ENCODE data around the gene PRPSAP1. TPM values are rescaled to one million over a fixed set of nuclear protein-coding genes. Genes with fewer than 3 reads are reported as not detected.
A peak's percentile ranks its signal among the peaks of the same experiment; 100 is the strongest.

Gene PRPSAP1
- total and polyA plus RNA-seq, 12 donors, result 26.0 to 79.3 (median 43.1) TPM

DNA sequence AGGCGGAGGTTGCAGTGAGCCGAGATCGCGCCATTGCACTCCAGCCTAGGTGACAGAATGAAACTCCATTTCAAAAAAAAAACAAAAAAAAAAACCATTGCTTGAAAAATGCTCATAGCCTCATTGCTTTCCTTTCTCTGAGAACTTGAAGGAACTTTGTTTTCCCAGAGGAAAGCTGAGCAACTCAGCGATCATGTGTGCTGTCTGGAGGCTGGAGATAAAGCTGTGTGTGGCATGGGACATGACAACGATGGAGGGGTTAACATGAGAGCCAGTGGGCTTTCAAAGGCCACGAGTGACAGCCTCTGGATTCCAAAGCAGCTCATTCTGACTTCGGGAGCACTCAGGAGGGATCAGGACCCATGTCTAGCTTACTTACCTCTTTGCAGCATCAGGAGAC lies 24.1 kb downstream of the PRPSAP1 start:
- intact Hi-C loops (cut with DNase I), result no loop called here
- H3K4me3 ChIP-seq, result no peak overlapping the region
- peaks cover 0 to 38% of the 10 kb centered on the region in 2 donors for H3K36me3 ChIP-seq (replicated peaks in 1 of 2)
- no peak overlapping the region for H3K27ac ChIP-seq
- H3K27me3 ChIP-seq, result no peaks in the 10 kb centered on the region
- 86 to 94% (median 88%) methylated on average over 8 of the region's 8 CpGs for WGBS, 4 donors
- H3K9me3 ChIP-seq (replicated peaks in 1 of 3), result no peaks in the 10 kb centered on the region
- no peak for DNase-seq
- H3K4me1 ChIP-seq (replicated peaks in 1 of 2), result peaks cover 0 to 10% of the 10 kb centered on the region in 2 donors
- TF ChIP-seq, protein P1, sequence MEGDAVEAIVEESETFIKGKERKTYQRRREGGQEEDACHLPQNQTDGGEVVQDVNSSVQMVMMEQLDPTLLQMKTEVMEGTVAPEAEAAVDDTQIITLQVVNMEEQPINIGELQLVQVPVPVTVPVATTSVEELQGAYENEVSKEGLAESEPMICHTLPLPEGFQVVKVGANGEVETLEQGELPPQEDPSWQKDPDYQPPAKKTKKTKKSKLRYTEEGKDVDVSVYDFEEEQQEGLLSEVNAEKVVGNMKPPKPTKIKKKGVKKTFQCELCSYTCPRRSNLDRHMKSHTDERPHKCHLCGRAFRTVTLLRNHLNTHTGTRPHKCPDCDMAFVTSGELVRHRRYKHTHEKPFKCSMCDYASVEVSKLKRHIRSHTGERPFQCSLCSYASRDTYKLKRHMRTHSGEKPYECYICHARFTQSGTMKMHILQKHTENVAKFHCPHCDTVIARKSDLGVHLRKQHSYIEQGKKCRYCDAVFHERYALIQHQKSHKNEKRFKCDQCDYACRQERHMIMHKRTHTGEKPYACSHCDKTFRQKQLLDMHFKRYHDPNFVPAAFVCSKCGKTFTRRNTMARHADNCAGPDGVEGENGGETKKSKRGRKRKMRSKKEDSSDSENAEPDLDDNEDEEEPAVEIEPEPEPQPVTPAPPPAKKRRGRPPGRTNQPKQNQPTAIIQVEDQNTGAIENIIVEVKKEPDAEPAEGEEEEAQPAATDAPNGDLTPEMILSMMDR (IDR thresholded peaks at IDR 0.05), result no peak
- no peak for TF ChIP-seq POLR2A (IDR thresholded peaks at IDR 0.05)

- peak in 1 of 7 donors; percentile 30 for DNase-seq
- Histone ChIP-seq H3K27me3 (no peaks in the 10 kb centered on the region), H3K4me3 (no peak overlapping the region), H3K4me1 (replicated peaks in 1 of 2) (peaks cover 0 to 10% of the 10 kb centered on the region in 2 donors), H3K36me3 (replicated peaks in 1 of 2) (peaks cover 0 to 45% of the 10 kb centered on the region in 2 donors), H3K27ac (no peak overlapping the region), H3K9me3 (replicated peaks in 1 of 3) (no peaks in the 10 kb centered on the region)
- 79 to 84% (median 81%) methylated on average over 6 of the region's 6 CpGs for WGBS, 4 donors
- TF ChIP-seq, protein P1 (IDR thresholded peaks at IDR 0.05), result no peak
- no peak for TF ChIP-seq POLR2A (IDR thresholded peaks at IDR 0.05)
- intact Hi-C loops (cut with DNase I), result no loop called here
Measured at GRCh38 chr17:76327696-76328095, 26.0 kb downstream of the PRPSAP1 start.

- H3K36me3 ChIP-seq (replicated peaks in 1 of 2), result peaks cover 0 to 35% of the 10 kb centered on the region in 2 donors
- no peak overlapping the region for H3K4me3 ChIP-seq
- no peaks in the 10 kb centered on the region for H3K9me3 ChIP-seq (replicated peaks in 1 of 3)
- no peak for DNase-seq
- WGBS, 4 donors, result 29 to 60% (median 40%) methylated on average over 1 of the region's 1 CpG
- peaks cover 0 to 10% of the 10 kb centered on the region in 2 donors for H3K4me1 ChIP-seq (replicated peaks in 1 of 2)
- intact Hi-C loops (cut with DNase I), result no loop called here
- H3K27ac ChIP-seq, result no peak overlapping the region
- no peaks in the 10 kb centered on the region for H3K27me3 ChIP-seq
- no peak for TF ChIP-seq POLR2A (IDR thresholded peaks at IDR 0.05)
- TF ChIP-seq, protein P1 (IDR thresholded peaks at IDR 0.05), result no peak
Measured at GRCh38 chr17:76326306-76326705, 27.4 kb downstream of the PRPSAP1 start.

DNA sequence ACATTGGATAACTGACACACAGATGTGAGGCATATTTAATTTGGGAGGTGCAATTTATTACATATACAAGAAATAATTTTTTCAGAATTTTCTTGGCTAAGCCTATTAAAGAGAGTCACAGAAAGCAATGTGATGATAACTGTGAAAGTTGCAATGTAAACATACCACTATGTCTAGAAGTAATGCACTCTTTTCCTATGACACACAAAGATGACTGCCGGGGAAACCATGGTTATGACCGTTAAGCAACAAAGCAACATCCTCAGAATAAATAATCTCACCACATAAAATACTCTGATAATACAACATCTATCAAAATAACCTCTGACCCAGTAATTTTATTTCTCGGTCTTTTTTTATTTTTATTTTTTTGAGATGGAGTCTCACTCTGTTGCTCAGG lies 35.1 kb downstream of the PRPSAP1 start:
- Histone ChIP-seq H3K27me3 (no peaks in the 10 kb centered on the region), H3K9me3 (replicated peaks in 1 of 3) (no peaks in the 10 kb centered on the region), H3K36me3 (replicated peaks in 1 of 2) (peaks cover 0 to 3% of the 10 kb centered on the region in 2 donors), H3K4me1 (replicated peaks in 1 of 2) (no peaks in the 10 kb centered on the region), H3K27ac (no peak overlapping the region), H3K4me3 (no peak overlapping the region)
- no peak for DNase-seq
- 90 to 95% (median 92%) methylated on average over 3 of the region's 3 CpGs for WGBS, 4 donors
- TF ChIP-seq POLR2A (IDR thresholded peaks at IDR 0.05), result no peak
- TF ChIP-seq, protein P1 (IDR thresholded peaks at IDR 0.05), result no peak
- intact Hi-C loops (cut with DNase I), result no loop called here

All from adrenal gland (tissue), 12 donors.